SHP77 treated with DMSO at 0.1 percent for 48 hours (cell line): ENCODE results near the gene TBR1.

Experiments
- DNase-seq: peaks from one replicate; lab custom pipeline; 2025; lab: John Stamatoyannopoulos, UW

TBR1 gene

GRCh38 chr2:161415987-161416707, at the start of gene TBR1:
TSS of gene TBR1 (plus strand) at chr2:161416297. CDS start at chr2:161416411, 114 bp downstream.
- no peak for DNase-seq

- no peak for DNase-seq
Measured at GRCh38 chr2:161367675-161368074, 48.4 kb upstream of the TBR1 start.

- DNase-seq = no peak
Measured at GRCh38 chr2:161369311-161369710, 46.8 kb upstream of the TBR1 start.

GRCh38 chr2:161370981-161371380, 45.1 kb upstream of the TBR1 start:
- DNase-seq = no peak

GRCh38 chr2:161371869-161372268, 44.2 kb upstream of the TBR1 start:
- no peak for DNase-seq

GRCh38 chr2:161373942-161374341, 42.2 kb upstream of the TBR1 start:
- no peak for DNase-seq

GRCh38 chr2:161374446-161374845, 41.7 kb upstream of the TBR1 start:
- no peak for DNase-seq

- DNase-seq = no peak
Measured at GRCh38 chr2:161379740-161380139, 36.4 kb upstream of the TBR1 start.

GRCh38 chr2:161381546-161381945, 34.6 kb upstream of the TBR1 start:
- no peak for DNase-seq

- DNase-seq = no peak
Measured at GRCh38 chr2:161382747-161383146, 33.4 kb upstream of the TBR1 start.

GRCh38 chr2:161384864-161385263, 31.2 kb upstream of the TBR1 start:
- DNase-seq = no peak

GRCh38 chr2:161386228-161386824, 29.8 kb upstream of the TBR1 start:
- DNase-seq = no peak

GRCh38 chr2:161388146-161388779, 27.8 kb upstream of the TBR1 start:
- DNase-seq = no peak

- no peak for DNase-seq
Measured at GRCh38 chr2:161391737-161392506, 24.2 kb upstream of the TBR1 start.

GRCh38 chr2:161400076-161400475, 16.0 kb upstream of the TBR1 start:
- DNase-seq = no peak

- no peak for DNase-seq
Measured at GRCh38 chr2:161402297-161402696, 13.8 kb upstream of the TBR1 start.

GRCh38 chr2:161406316-161406715, 9.8 kb upstream of the TBR1 start:
- DNase-seq = no peak

- no peak for DNase-seq
Measured at GRCh38 chr2:161407597-161407996, 8.5 kb upstream of the TBR1 start.

- DNase-seq = no peak
Measured at GRCh38 chr2:161409308-161409907, 6.7 kb upstream of the TBR1 start.

- DNase-seq = no peak
Measured at GRCh38 chr2:161412346-161412745, 3.8 kb upstream of the TBR1 start.

- no peak for DNase-seq
Measured at GRCh38 chr2:161414042-161415033, 1.8 kb upstream of the TBR1 start.
